ENCODE results near the gene DBNDD1.
A peak's percentile ranks its signal among the peaks of the same experiment; 100 is the strongest.

The DBNDD1 gene

DNA sequence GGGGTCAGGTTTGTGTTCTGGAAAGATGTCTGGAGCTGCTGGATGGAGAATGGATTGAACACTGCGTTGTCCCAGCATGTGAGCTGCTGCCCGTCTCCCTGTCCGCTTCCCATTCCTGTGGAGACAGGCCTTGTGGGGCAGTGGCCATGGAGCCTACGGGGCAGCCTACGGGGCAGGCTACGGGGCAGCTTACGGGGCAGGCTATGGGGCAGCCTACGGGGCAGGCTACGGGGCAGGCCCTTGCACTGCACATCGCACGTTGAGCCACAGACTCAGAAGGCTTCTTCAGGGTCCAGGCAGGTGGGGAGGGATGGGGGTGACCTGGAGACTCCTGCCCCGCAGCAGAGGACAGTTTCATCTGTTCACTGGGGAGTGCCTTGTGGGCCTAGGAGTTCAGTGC lies 9.7 kb upstream of the DBNDD1 start:
- TF ChIP-seq, protein P1, sequence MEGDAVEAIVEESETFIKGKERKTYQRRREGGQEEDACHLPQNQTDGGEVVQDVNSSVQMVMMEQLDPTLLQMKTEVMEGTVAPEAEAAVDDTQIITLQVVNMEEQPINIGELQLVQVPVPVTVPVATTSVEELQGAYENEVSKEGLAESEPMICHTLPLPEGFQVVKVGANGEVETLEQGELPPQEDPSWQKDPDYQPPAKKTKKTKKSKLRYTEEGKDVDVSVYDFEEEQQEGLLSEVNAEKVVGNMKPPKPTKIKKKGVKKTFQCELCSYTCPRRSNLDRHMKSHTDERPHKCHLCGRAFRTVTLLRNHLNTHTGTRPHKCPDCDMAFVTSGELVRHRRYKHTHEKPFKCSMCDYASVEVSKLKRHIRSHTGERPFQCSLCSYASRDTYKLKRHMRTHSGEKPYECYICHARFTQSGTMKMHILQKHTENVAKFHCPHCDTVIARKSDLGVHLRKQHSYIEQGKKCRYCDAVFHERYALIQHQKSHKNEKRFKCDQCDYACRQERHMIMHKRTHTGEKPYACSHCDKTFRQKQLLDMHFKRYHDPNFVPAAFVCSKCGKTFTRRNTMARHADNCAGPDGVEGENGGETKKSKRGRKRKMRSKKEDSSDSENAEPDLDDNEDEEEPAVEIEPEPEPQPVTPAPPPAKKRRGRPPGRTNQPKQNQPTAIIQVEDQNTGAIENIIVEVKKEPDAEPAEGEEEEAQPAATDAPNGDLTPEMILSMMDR (IDR thresholded peaks at IDR 0.05), result no peak
- DNase-seq (ENCODE audit: low spot score), result no peak
- no peak overlapping the region for H3K27ac ChIP-seq
- no peak overlapping the region for H3K4me3 ChIP-seq

DNA sequence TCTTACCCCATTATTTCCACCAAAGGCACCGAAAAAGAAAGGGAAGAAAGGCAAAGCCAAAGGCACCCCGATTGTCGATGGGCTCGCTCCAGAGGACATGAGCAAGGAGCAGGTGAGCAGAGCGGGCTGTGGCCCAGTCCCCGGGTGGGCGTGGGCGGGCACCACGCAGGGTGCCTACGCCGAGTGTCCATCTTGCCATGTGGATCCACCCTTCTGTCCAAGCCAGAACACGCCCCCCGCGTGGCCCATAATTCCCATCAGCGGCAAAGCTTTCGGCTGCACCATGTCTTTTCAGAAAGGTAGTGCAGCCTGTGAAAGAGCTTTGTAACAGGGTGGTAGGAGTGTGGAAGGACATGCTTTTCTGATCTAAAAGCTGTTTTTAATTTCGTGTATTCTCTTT lies 8.4 kb upstream of the DBNDD1 start:
- Histone ChIP-seq H3K27ac (no peak overlapping the region), H3K4me3 (no peak overlapping the region)
- TF ChIP-seq, protein P1 (IDR thresholded peaks at IDR 0.05), result no peak
- no peak for DNase-seq (ENCODE audit: low spot score)

DNA sequence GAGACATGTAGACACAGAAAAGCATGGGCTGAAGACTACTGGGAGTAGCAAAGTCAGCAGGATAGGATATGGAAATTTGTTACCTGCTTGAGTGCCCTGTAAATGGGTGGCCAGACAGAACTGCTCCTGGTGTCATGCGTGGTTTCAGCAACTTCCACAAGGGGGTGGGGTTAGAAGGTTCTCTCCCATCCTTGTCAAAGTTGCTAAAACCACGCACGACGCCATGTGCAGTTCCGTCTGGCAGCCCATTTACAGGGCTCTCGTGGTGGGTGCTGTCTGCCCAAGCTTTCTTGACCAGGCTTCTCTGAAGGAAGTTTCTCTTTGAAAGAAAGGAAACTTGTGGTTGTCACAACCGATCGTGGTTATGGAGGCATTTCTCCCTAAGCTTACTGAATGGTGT lies 6.9 kb upstream of the DBNDD1 start:
- TF ChIP-seq, protein P1 (IDR thresholded peaks at IDR 0.05), result no peak
- DNase-seq (ENCODE audit: low spot score), result no peak
- Histone ChIP-seq H3K4me3 (no peak overlapping the region), H3K27ac (no peak overlapping the region)

DNA sequence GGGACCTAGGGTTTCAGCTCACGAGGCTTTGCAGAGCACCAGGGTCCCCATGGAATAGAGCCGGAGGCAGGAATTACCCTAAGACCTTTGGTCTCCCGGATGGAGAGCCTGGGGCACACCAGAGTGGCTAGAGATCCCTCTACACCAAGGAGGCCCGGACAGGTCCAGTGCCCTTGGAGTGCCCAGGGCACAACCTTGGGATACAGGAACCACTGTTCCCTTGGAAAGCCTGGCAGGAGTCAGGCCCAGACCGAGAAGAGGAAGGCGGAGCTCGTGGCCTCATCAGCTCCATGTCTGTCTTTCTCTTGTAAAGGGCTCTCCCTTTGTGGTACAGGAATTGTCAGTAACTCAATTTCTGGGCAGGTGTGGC lies 3.8 kb upstream of the DBNDD1 start:
- DNase-seq (ENCODE audit: low spot score), result no peak
- Histone ChIP-seq H3K27ac (peak overlapping the region; percentile 40 to 64), H3K4me3 (peak overlapping the region; percentile 78)
- TF ChIP-seq, protein P1 (IDR thresholded peaks at IDR 0.05), result no peak

DNA sequence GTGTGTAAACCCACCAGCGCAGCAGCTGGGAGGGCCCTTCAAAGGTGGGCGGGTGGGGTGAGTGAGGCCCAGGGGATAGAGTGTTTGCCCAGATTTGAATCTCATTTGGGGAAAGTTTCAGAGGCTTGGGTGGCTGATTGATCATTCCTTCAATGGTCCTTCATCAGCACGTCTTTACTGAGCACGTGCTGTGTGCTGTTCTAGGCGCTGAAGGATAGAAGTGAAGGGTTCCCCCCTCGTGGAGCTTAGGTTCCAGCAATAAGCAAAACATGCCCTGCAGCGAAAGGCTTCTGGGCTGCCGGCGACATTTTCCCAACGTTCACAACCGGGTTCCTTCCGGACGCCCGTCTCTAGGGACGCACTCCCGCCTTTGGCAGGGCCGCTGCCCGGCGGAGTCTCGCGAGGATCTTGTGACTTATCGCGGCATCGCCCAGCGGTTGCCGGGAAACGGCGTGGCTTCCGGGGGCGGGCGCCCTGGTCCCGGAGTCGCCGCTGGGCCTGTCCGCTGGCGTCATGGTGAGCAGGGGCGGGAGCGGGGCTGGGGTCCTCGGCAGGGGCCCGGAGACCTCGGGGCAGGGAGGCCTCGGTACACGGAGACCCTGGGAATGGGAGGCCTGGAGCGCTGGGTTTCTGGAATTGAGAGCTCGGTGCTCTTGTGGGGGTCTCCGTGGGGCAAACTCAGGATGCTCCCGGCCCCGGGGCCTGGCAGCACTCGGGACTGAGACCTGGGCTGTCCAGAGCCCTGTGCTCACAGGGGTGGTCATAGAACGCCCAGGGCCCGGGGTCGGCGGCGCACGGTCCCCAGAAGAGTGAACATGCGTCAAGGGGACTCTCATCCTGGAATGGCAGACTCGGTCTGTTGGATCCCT lies 3.2 kb upstream of the DBNDD1 start:
- peak; percentile 91 for DNase-seq (ENCODE audit: low spot score)
- TF ChIP-seq, protein P1 (IDR thresholded peaks at IDR 0.05), result no peak
- Histone ChIP-seq H3K27ac (peak overlapping the region; percentile 40 to 64), H3K4me3 (peak overlapping the region; percentile 78)

DNA sequence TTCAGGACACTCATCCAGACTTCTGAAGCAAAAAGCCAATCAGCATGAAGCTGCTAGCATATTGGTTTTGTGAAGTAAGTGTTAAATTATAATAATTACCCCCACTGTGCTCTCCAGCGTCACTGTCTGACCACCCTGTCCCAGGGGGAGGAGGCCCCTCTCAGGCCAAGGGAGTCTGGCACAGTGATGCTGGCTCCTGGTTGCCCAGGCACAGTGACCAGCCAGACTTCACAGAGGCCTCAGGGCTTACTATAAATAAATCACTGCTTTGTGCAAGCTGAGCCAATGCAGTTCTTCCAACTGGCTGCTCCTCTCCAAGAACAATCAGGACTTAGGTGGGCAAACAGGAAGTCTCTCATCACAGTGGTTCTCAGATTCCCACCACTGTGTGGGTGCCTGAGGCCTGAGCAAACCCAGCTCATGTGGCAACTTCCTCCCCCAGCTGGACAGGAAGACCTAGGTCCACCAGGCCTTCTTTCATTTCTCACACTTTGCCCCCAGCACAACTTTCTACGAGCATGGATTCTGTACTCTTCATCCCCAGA lies 1.7 kb upstream of the DBNDD1 start:
- Histone ChIP-seq H3K27ac (no peak overlapping the region), H3K4me3 (no peak overlapping the region)
- no peak for DNase-seq (ENCODE audit: low spot score)
- TF ChIP-seq, protein P1 (IDR thresholded peaks at IDR 0.05), result no peak

Measured in coronary artery (tissue), 2 donors.